Kidney epithelial cell (primary cell): Measurements from ENCODE around the gene SBSN. TPM values are rescaled to one million over a fixed set of nuclear protein-coding genes. Genes with fewer than 3 reads are reported as not detected.
"Not testable (repeated sequence)": the region's sequence is repeated elsewhere in the genome, so short reads cannot be mapped to it uniquely, and the experiment has no call there.

ENCODE experiments used
- DNase-seq: peaks from one replicate; pipeline ENCODE4 v3.0.0-alpha.2; 2010; ENCODE audit warnings: low read depth
- H3K27me3 ChIP-seq: 2 replicates; pipeline ENCODE4 v1.6.0; 2011; ENCODE audit warnings: low read length; ENCODE audit not compliant: control insufficient read depth, insufficient read depth
- H3K36me3 ChIP-seq: 2 replicates; pipeline ENCODE4 v1.5.1; 2011; ENCODE audit warnings: low read length; ENCODE audit not compliant: control insufficient read depth, insufficient read depth
- H3K4me3 ChIP-seq: 2 replicates; pipeline ENCODE4 v1.5.1; 2011; ENCODE audit warnings: low read depth, mild to moderate bottlenecking, control low read depth, low read length
- total RNA-seq: library from RNA; depleted of rRNA; stranded (reverse); fragments of >200 nt; gene quantifications from 2 replicates; pipeline ENCODE4 v1.2.3, GENCODE V29; 2015
- TF ChIP-seq, protein P1 (sequence below): IDR thresholded peaks from 2 replicates; pipeline ENCODE4 v1.5.1; 2011; ENCODE audit warnings: mild to moderate bottlenecking, moderate library complexity, low read length, control low read depth, inconsistent platforms; ENCODE audit not compliant: insufficient read depth, poor library complexity, severe bottlenecking

The SBSN gene
- total RNA-seq, 1 donor from 2014 or later = not detected

DNA sequence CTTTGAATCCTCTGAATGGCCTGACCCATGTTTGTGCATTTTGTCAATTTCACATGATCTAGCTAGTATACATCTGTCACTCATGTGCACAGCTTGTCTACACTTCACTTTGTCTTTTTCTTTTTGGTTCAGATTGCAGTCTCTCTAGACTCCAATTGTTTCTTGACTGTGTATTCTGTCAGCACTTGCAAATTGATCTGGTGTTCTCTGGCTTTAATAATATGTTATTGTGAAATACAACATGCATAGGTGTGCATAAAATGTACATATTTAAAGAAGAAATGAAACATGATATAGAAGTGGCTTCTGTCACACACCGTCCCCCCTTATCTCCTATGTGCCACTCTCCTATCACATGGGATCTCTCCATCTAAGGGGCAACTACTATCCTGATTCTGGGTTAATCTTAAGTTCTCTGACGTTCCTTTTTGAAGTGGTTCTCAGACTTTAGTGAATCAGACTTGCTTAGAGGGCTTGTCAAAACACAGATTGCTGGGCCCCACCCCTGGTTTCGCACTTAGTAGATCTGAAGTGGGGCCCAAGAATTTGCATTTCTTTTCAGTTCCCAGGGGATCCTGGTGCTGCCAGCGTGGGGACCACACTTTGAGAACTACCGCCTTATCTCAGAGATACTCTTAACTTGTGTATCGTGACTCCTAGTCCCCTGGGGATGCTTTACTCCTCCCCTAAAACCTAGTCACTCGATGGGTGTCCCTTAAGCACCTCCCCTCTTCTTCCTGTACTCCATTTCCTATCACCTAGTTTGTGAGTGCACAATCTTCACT, 43.7 kb downstream of the SBSN start:
- TF ChIP-seq, protein P1, sequence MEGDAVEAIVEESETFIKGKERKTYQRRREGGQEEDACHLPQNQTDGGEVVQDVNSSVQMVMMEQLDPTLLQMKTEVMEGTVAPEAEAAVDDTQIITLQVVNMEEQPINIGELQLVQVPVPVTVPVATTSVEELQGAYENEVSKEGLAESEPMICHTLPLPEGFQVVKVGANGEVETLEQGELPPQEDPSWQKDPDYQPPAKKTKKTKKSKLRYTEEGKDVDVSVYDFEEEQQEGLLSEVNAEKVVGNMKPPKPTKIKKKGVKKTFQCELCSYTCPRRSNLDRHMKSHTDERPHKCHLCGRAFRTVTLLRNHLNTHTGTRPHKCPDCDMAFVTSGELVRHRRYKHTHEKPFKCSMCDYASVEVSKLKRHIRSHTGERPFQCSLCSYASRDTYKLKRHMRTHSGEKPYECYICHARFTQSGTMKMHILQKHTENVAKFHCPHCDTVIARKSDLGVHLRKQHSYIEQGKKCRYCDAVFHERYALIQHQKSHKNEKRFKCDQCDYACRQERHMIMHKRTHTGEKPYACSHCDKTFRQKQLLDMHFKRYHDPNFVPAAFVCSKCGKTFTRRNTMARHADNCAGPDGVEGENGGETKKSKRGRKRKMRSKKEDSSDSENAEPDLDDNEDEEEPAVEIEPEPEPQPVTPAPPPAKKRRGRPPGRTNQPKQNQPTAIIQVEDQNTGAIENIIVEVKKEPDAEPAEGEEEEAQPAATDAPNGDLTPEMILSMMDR = no peak
- H3K36me3 ChIP-seq = no peaks in the 10 kb centered on the region
- peaks cover 4% of the 10 kb centered on the region for H3K27me3 ChIP-seq
- no peak for DNase-seq
- H3K4me3 ChIP-seq = no peak overlapping the region

DNA sequence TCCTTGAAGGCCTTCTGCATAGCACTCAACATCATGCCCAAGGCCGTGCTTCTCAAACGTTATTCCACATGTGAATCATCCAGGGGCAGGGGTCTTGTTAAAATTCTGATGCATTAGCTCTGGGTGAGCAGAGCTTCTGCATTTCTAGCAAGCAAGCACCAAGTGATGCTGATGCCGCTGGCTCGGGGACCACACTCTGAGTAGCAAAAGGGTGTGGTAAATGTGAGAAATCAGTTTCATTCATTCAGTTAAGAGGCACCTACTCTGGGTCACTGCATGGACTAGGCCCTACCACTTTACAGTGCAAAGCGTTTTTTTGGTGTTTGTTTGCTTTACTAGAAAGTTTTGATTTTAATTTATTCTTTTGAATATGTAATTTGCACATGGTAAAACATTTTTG, 45.0 kb downstream of the SBSN start:
- H3K36me3 ChIP-seq = no peaks in the 10 kb centered on the region
- no peak for DNase-seq
- TF ChIP-seq, protein P1 = no peak
- H3K4me3 ChIP-seq = no peak overlapping the region
- H3K27me3 ChIP-seq = no peaks in the 10 kb centered on the region

DNA sequence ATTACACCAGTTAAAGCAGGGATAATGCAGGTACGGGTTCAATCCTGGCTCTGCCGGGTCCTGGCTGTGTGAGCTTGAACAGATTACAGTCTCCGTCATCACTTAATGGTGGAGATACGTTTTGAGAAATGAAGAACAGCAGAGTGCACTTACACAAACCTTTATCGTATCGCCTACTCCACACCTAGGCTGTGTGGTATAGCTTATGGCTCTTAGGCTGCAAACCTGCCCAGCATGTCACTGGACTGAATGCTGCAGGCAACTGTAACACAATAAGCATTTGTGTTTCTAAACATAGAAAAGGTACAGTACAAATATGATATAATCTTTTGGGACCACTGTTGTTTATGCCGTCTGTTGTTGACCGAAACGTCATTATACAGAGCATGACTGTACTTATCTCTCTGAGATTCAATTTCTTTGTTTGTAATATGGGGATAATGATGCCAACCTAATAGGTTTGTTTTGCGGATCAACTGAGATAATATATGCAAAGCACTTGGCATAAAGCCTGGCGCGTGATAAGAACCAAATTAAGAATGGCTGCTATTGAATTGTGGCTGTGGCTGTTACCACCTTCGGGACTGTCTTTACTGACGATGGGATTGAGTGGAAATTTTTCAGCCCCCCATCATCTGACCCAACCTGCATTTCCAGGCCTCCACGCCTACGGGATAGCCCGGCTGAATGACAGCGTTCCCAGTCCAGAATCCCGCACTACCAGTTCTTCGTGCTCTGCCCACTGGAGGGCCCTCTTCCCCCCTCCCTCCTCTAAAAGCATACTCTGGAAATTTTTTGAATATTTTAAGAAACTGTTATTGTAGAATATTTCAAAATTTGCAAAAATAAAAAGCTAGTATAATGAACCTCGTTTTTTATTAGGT, 49.1 kb downstream of the SBSN start:
- no peak for DNase-seq
- Histone ChIP-seq H3K36me3 (no peaks in the 10 kb centered on the region), H3K4me3 (no peak overlapping the region), H3K27me3 (no peaks in the 10 kb centered on the region)
- TF ChIP-seq, protein P1 = no peak

DNA sequence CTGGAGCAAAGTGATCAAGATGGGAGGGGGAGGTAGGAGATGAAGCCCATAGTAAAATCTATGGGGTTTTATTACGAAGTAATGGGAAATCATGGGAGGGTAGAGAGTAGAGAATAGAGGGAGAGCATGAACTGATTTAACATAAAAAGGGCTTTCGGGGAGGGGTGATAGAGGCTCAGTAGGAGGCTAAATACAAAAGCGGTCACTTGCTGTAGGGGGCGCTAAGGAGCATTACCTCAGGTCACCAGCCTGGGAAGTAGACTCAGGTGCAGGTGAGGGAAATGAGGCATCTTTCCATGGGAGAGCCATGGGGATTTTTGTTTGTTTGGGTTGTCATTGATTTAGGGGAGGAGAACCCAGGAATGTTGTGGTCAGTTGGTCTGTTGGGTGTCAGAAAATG, 52.0 kb downstream of the SBSN start:
- no peak for DNase-seq
- no peak overlapping the region for H3K4me3 ChIP-seq
- TF ChIP-seq, protein P1 = no peak
- no peaks in the 10 kb centered on the region for H3K27me3 ChIP-seq
- H3K36me3 ChIP-seq = no peaks in the 10 kb centered on the region

DNA sequence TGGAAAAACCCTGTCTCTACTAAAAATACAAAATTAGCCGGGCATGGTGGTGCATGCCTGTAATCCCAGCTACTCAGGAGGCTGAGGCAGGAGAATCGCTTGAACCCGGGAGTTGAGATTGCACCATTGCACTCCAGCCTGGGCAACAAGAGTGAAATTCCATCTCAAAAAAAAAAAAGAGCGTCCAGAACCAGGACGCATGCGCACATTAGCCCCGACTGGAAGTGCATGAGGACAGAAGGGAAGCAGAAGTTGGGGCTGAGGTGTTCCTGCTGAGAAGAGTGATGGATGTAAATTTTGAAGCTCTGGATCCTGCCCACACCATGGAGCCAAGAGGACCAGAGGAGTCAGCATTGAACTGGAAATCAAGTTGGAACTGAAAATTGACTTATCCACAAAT, 53.5 kb downstream of the SBSN start:
- not testable (repeated sequence) for DNase-seq, H3K4me3 ChIP-seq, H3K36me3 ChIP-seq, H3K27me3 ChIP-seq

DNA sequence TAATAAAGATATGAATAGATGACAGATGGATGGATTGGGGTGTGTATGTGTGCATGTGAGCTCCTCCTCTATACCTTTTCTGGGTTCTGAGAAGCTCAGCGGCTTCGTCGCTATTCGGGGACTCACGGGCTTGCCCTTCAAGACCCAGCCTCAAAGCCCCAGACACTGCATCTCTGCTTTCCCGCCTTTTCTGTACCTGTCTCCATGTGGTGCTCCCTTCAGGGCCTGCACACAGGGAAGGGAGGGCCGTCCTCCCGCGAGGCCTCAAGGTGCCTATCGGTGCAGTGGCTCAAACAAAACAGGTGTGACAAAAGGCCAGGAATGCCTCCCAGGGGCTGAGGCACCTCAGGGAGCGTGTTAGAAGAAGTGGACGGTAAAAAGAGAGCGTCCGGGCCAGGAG, 54.0 kb downstream of the SBSN start:
- Histone ChIP-seq H3K36me3 (no peaks in the 10 kb centered on the region), H3K4me3 (no peak overlapping the region), H3K27me3 (no peaks in the 10 kb centered on the region)
- DNase-seq = no peak
- TF ChIP-seq, protein P1 = no peak
